Measurements from ENCODE around the gene ILF3. TPM values are rescaled to one million over a fixed set of nuclear protein-coding genes. Genes with fewer than 3 reads are reported as not detected.

ILF3 gene
- total RNA-seq, 1 donor from 2014 or later: 125 TPM

GRCh38 chr19:10634430-10634829 is 19.7 kb upstream of the ILF3 start:
- TF ChIP-seq CTCF (conservative IDR thresholded peaks at IDR 0.05; ENCODE audit: low read depth, low read length): no peak
- DNase-seq (ENCODE audit: low read depth): no peak
- no peak overlapping the region for H3K4me3 ChIP-seq (ENCODE audit: low read depth, low read length)

GRCh38 chr19:10634963-10635362 is 19.2 kb upstream of the ILF3 start:
- no peak for DNase-seq (ENCODE audit: low read depth)
- TF ChIP-seq CTCF (conservative IDR thresholded peaks at IDR 0.05; ENCODE audit: low read depth, low read length): no peak
- H3K4me3 ChIP-seq (ENCODE audit: low read depth, low read length): no peak overlapping the region

GRCh38 chr19:10636304-10636972 is 17.7 kb upstream of the ILF3 start:
- no peak for TF ChIP-seq CTCF (conservative IDR thresholded peaks at IDR 0.05; ENCODE audit: low read depth, low read length)
- no peak for DNase-seq (ENCODE audit: low read depth)
- no peak overlapping the region for H3K4me3 ChIP-seq (ENCODE audit: low read depth, low read length)

GRCh38 chr19:10637894-10638293 is 16.3 kb upstream of the ILF3 start:
- no peak for DNase-seq (ENCODE audit: low read depth)
- H3K4me3 ChIP-seq (ENCODE audit: low read depth, low read length): no peak overlapping the region
- no peak for TF ChIP-seq CTCF (conservative IDR thresholded peaks at IDR 0.05; ENCODE audit: low read depth, low read length)

- DNase-seq (ENCODE audit: low read depth): no peak
- no peak overlapping the region for H3K4me3 ChIP-seq (ENCODE audit: low read depth, low read length)
- no peak for TF ChIP-seq CTCF (conservative IDR thresholded peaks at IDR 0.05; ENCODE audit: low read depth, low read length)
These were observed 14.3 kb upstream of the ILF3 start for GRCh38 chr19:10639836-10640235.

- no peak for TF ChIP-seq CTCF (conservative IDR thresholded peaks at IDR 0.05; ENCODE audit: low read depth, low read length)
- H3K4me3 ChIP-seq (ENCODE audit: low read depth, low read length): no peak overlapping the region
- no peak for DNase-seq (ENCODE audit: low read depth)
These were observed 13.8 kb upstream of the ILF3 start for GRCh38 chr19:10640361-10640760.

GRCh38 chr19:10641248-10641647 is 12.9 kb upstream of the ILF3 start:
- no peak overlapping the region for H3K4me3 ChIP-seq (ENCODE audit: low read depth, low read length)
- DNase-seq (ENCODE audit: low read depth): no peak
- TF ChIP-seq CTCF (conservative IDR thresholded peaks at IDR 0.05; ENCODE audit: low read depth, low read length): no peak

All from epithelial cell of proximal tubule (primary cell).